ENCODE data around the gene P2RY8.
"Not testable (repeated sequence)": the region's sequence is repeated elsewhere in the genome, so short reads cannot be mapped to it uniquely, and the experiment has no call there.

The P2RY8 gene

GRCh38 chrX:1452516-1453394, 84.2 kb downstream of the P2RY8 start, which contains the start of gene ASMTL:
Gene ASMTL (minus strand): TSS chrX:1452909. CDS start chrX:1452840, 69 bp downstream.
- in situ Hi-C loops (cut with MboI; ENCODE audit: low pct_unique_long_range_greater_than_20kb, low sequenced_read_pairs) = loop anchor here (25.0 kb wide), 1 partner anchor 1160 kb away; no protein-coding TSS in a partner anchor
- DNase-seq = peak; percentile 100

GRCh38 chrX:1451661-1452515, 85.1 kb downstream of the P2RY8 start:
- in situ Hi-C loops (cut with MboI; ENCODE audit: low pct_unique_long_range_greater_than_20kb, low sequenced_read_pairs) = loop anchor here (25.0 kb wide), 1 partner anchor 1160 kb away; no protein-coding TSS in a partner anchor
- no peak for DNase-seq

GRCh38 chrX:1451251-1451660, 85.7 kb downstream of the P2RY8 start:
- in situ Hi-C loops (cut with MboI; ENCODE audit: low pct_unique_long_range_greater_than_20kb, low sequenced_read_pairs) = loop anchor here (25.0 kb wide), 1 partner anchor 1161 kb away; no protein-coding TSS in a partner anchor
- DNase-seq = no peak

- in situ Hi-C loops (cut with MboI; ENCODE audit: low pct_unique_long_range_greater_than_20kb, low sequenced_read_pairs) = loop anchor here (25.0 kb wide), 1 partner anchor 1162 kb away; no protein-coding TSS in a partner anchor
- DNase-seq = no peak
These were observed 86.4 kb downstream of the P2RY8 start for GRCh38 chrX:1450361-1451161.

DNA sequence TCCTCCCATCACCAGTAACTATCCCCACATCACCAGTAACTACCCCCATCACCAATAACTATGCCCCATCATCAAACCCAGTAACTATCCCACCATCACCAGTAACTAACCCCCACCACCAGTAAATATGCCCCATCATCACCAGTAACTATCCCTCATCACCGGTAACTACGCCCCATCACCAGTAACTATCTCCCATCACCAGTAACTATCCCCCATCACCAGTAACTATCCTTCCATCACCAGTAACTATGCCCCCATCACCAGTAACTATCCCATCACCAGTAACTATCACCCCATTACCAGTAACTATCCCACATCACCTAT, 87.2 kb downstream of the P2RY8 start:
- no peak for DNase-seq
- in situ Hi-C loops (cut with MboI; ENCODE audit: low pct_unique_long_range_greater_than_20kb, low sequenced_read_pairs) = loop anchor here (25.0 kb wide), 1 partner anchor 1163 kb away; no protein-coding TSS in a partner anchor

DNA sequence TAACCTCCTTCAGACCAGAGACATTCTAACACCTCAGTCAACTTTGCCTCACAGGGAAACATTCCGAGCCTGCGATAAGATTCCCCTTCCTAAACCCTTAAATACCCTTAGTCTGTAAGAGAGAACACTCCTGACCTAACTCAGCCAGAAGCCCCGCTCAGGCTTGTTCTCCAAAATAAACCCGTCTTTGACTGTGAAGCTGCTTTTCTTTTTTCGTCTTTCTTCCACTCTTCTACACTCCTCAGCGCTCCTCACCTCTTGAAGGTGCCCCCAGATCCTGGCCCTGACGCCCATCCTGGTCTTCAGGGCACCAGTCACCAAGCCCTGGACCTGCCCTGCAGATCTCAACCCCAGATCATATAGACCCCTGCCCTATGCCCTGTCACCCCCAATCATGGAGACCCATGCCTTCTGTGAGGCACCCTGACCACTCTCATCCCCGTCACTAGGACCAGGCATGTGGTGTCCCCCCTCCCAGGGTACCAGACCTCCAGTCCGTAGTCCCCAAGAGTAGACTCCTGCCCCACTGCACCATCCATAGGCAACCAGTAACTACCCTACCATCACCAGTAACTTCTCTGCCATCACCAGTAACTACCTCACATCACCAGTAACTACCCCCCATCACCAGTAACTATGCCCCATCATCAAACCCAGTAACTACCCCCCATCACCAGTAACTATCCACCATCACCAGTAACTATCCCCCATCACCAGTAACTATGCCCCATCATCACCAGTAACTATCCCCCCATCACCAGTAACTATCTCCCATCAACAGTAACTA, 87.8 kb downstream of the P2RY8 start:
- in situ Hi-C loops (cut with MboI; ENCODE audit: low pct_unique_long_range_greater_than_20kb, low sequenced_read_pairs) = no loop called here
- no peak for DNase-seq

GRCh38 chrX:1448573-1449001, 88.4 kb downstream of the P2RY8 start:
- in situ Hi-C loops (cut with MboI; ENCODE audit: low pct_unique_long_range_greater_than_20kb, low sequenced_read_pairs); DNase-seq: not testable (repeated sequence)

DNA sequence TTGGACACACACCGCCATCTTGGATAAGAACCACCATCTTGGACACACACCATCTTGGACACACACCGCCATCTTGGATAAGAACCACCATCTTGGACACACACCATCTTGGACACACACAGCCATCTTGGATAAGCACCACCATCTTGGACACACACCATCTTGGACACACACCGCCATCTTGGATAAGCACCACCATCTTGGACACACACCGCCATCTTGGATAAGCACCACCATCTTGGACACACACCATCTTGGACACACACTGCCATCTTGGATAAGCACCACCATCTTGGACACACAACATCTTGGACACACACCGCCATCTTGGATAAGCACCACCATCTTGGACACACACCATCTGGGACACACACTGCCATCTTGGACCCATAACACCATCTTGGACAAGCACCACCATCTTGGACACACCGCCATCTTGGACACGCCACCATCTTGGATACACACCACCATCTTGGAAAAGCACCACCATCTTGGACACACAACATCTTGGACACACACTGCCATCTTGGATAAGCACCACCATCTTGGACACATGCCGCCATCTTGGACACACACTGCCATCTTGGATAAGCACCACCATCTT, 88.9 kb downstream of the P2RY8 start:
- in situ Hi-C loops (cut with MboI; ENCODE audit: low pct_unique_long_range_greater_than_20kb, low sequenced_read_pairs); DNase-seq: not testable (repeated sequence)

DNA sequence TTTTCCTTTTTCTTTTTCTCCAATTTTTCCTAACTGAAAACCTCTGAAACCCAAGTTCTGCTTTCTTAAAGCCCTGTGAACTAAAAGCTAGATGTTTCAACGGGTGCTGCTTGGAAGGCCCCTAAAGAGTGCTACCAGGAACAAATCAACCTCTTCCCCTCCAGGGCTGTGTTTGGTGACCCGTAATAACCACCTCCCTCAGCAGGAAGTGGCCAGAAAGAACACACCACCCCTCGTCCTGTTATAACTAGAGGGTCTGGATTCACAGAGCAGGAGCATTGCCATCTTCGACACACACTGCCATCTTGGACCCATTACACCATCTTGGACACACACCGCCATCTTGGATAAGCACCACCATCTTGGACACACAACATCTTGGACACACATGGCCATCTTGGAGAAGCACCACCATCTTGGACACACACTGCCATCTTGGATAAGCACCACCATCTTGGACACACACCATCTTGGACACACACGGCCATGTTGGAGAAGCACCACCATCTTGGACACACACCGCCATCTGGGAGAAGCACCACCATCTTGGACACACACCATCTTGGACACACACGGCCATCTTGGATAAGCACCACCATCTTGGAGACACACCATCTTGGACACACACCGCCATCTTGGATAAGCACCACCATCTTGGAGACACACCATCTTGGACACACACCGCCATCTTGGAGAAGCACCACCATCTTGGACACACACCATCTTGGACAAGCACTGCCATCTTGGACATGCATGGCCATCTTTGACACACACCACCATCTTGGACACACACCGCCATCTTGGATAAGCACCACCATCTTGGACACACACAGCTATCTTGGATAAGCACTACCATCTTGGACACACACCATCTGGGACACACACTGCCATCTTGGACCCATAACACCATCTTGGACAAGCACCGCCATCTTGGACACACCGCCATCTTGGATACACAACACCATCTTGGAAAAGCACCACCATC, 89.7 kb downstream of the P2RY8 start:
- DNase-seq = peak; percentile 93
- in situ Hi-C loops (cut with MboI; ENCODE audit: low pct_unique_long_range_greater_than_20kb, low sequenced_read_pairs) = not testable (repeated sequence)

GRCh38 chrX:1444561-1445500, 92.2 kb downstream of the P2RY8 start:
- no peak for DNase-seq
- in situ Hi-C loops (cut with MboI; ENCODE audit: low pct_unique_long_range_greater_than_20kb, low sequenced_read_pairs) = no loop called here

- no peak for DNase-seq
- in situ Hi-C loops (cut with MboI; ENCODE audit: low pct_unique_long_range_greater_than_20kb, low sequenced_read_pairs) = no loop called here
These were observed 93.4 kb downstream of the P2RY8 start for GRCh38 chrX:1443496-1444075.

DNA sequence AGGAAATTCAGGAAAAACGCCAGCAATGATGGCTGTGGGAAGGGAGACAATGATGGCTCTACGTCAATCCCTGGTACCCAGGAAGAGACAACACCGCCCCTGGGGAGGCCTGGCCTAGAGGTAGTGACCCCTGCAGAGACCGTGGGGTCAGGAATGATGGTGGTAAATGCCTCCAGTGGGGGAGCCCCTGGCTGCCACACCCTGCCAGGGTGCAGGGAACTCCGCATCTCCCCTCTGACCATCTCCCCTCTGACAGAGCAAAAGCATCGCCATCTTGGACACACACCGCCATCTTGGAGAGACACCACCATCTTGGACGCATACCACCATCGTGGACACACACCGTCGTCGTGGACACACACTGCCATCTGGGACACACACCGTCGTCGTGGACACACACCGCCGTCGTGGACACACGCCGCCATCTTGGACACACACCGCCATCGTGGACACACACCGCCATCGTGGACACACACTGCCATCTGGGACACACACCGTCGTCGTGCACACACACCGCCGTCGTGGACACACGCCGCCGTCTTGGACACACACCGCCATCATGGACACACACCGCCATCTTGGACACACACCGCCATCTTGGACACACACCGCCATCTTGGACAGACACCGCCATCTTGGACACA, 94.1 kb downstream of the P2RY8 start:
- in situ Hi-C loops (cut with MboI; ENCODE audit: low pct_unique_long_range_greater_than_20kb, low sequenced_read_pairs) = no loop called here
- DNase-seq = no peak

DNA sequence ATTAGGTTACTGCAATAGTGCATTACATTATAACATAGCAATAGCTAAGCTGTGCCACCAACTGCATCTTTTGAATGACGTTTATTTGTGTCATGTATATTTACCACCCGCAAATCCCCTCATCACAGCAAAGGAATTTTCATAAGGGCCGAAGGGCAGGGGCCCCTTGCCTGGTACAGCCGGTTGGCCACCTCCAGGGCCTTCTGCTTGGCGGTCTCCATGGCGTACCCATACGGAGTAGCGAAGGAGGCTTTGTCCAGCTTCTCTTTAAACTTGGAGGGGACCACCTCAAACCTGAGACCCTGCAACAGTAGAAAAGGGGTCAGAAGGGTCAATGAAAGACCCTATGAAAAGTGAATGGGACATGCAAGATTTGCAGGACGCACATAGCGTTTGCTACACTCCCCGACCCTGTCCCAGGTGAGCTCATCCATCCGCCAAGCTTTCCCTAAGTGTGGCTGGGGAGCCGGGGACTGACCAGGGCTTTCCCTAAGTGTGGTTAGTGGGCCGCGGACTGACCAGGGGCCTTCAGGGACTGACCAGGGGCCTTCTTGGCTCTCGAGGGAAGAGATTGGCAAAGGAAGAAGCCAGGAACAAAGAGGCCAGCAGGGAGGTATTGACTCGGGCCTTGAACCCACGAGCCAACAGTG, 94.8 kb downstream of the P2RY8 start:
- no peak for DNase-seq
- in situ Hi-C loops (cut with MboI; ENCODE audit: low pct_unique_long_range_greater_than_20kb, low sequenced_read_pairs) = no loop called here

DNA sequence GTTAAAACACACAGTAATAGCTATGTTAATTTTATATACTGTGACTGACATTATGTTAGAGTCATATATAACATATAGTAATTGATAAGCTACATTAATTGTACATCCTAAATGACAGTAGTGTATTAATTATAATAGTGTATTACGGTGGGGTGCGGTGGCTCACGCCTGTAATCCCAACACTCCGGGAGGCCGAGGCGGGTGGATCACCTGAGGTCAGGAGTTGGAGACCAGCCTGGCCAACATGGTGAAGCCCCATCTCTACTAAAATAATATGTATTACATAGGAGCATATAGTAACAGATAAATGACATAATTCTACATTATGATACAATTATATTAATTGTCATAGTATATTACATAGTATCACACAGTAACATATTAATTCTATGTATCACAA, 96.5 kb downstream of the P2RY8 start:
- in situ Hi-C loops (cut with MboI; ENCODE audit: low pct_unique_long_range_greater_than_20kb, low sequenced_read_pairs) = no loop called here
- no peak for DNase-seq
